Measurements from ENCODE around the gene HTT.

Gene HTT

GRCh38 chr4:3291969-3292570, 217.6 kb downstream of the HTT start:
- no peak for DNase-seq (ENCODE audit: low read depth)
- peak overlapping the region; percentile 74 for H3K4me3 ChIP-seq (ENCODE audit: low read length)
- no peak for TF ChIP-seq CTCF (conservative IDR thresholded peaks at IDR 0.05; ENCODE audit: low read depth, low read length)

- H3K4me3 ChIP-seq (ENCODE audit: low read length) = peak within 1 kb of the TSS; percentile 79
- TF ChIP-seq CTCF (conservative IDR thresholded peaks at IDR 0.05; ENCODE audit: low read depth, low read length) = no peak
- DNase-seq (ENCODE audit: low read depth) = peak; percentile 68
Observed at GRCh38 chr4:3292571-3293400, 218.3 kb downstream of the HTT start, which contains the start of gene RGS12. RGS12 (plus strand) TSS chr4:3293021; CDS start chr4:3316171, 23,150 bp downstream.
